SK-N-SH treated with all-trans-retinoic acid at 6 μM for 48 hours (cell line): Measurements from ENCODE around the gene SHOX.

Source experiments
- ATAC-seq: fragments of 200-7000 bp; cut with Tn5 transposase; 3 replicates; pipeline ENCODE4 v1.9.1; 2020; ENCODE audit warnings: mild to moderate bottlenecking, moderate library complexity
- ARNTL ChIP-seq: fragments of 450-650 bp; formaldehyde crosslinking; IDR thresholded peaks from 2 replicates; pipeline ENCODE4 v1.5.0; 2020; ENCODE audit warnings: low read depth, mild to moderate bottlenecking, moderate library complexity, borderline replicate concordance
- BACH2 ChIP-seq: fragments of 250-450 bp; sonication (Bioruptor Pico); IDR thresholded peaks from 2 replicates; pipeline ENCODE4 v1.9.0; 2021; ENCODE audit warnings: mild to moderate bottlenecking, borderline replicate concordance
- CREB5 ChIP-seq: fragments of 250-450 bp; sonication (Bioruptor Pico); IDR thresholded peaks from 2 replicates; pipeline ENCODE4 v1.5.1; 2020; ENCODE audit warnings: low read depth, mild to moderate bottlenecking, moderate library complexity
- CSDC2 ChIP-seq: fragments of 250-450 bp; sonication (Bioruptor Pico); IDR thresholded peaks from 2 replicates; pipeline ENCODE4 v1.5.0; 2020; ENCODE audit warnings: mild to moderate bottlenecking, moderate library complexity
- CSRNP3 ChIP-seq: fragments of 250-450 bp; sonication (Bioruptor Pico); IDR thresholded peaks from 2 replicates; pipeline ENCODE4 v1.5.1; 2021; ENCODE audit warnings: mild to moderate bottlenecking, moderate library complexity
- GLIS3 ChIP-seq: fragments of 250-450 bp; sonication (Bioruptor Pico); IDR thresholded peaks from 2 replicates; pipeline ENCODE4 v1.5.0; 2020; ENCODE audit warnings: mild to moderate bottlenecking, moderate library complexity
- ISL1 ChIP-seq: fragments of 250-450 bp; sonication (Bioruptor Pico); IDR thresholded peaks from 2 replicates; pipeline ENCODE4 v2.1.2; 2022; ENCODE audit warnings: mild to moderate bottlenecking, moderate library complexity
- PATZ1 ChIP-seq: fragments of 250-450 bp; sonication (Bioruptor Pico); IDR thresholded peaks from 2 replicates; pipeline ENCODE4 v1.8.0; 2020; ENCODE audit warnings: mild to moderate bottlenecking, moderate library complexity, borderline replicate concordance
- PPARA ChIP-seq: fragments of 250-450 bp; sonication (Bioruptor Pico); IDR thresholded peaks from 2 replicates; pipeline ENCODE4 v1.5.0; 2020; ENCODE audit warnings: mild to moderate bottlenecking, borderline replicate concordance
- RARB ChIP-seq: fragments of 250-450 bp; sonication (Bioruptor Pico); IDR thresholded peaks from 2 replicates; pipeline ENCODE4 v1.8.0; 2021; ENCODE audit warnings: mild to moderate bottlenecking, moderate library complexity
- SNAI2 ChIP-seq: fragments of 250-450 bp; sonication (Bioruptor Pico); IDR thresholded peaks from 2 replicates; pipeline ENCODE4 v1.5.0; 2020; ENCODE audit warnings: mild to moderate bottlenecking, moderate library complexity
- TCF4 ChIP-seq: fragments of 250-450 bp; sonication (Bioruptor Pico); IDR thresholded peaks from 2 replicates; pipeline ENCODE4 v1.8.0; 2021; ENCODE audit warnings: mild to moderate bottlenecking, moderate library complexity, borderline replicate concordance
- TOX ChIP-seq: fragments of 250-450 bp; sonication (Bioruptor Pico); IDR thresholded peaks from 2 replicates; pipeline ENCODE4 v1.8.0; 2021; ENCODE audit warnings: mild to moderate bottlenecking, moderate library complexity, borderline replicate concordance
- TSHZ2 ChIP-seq: fragments of 250-450 bp; sonication (Bioruptor Pico); IDR thresholded peaks from 2 replicates; pipeline ENCODE4 v1.5.0; 2020; ENCODE audit warnings: mild to moderate bottlenecking, moderate library complexity
- ZC3H10 ChIP-seq: fragments of 250-450 bp; sonication (Bioruptor Pico); IDR thresholded peaks from 2 replicates; pipeline ENCODE4 v1.5.1; 2021; ENCODE audit warnings: mild to moderate bottlenecking, moderate library complexity
- ZFP3 ChIP-seq: fragments of 250-450 bp; sonication (Bioruptor Pico); IDR thresholded peaks from 2 replicates; pipeline ENCODE4 v1.5.0; 2020; ENCODE audit warnings: mild to moderate bottlenecking, moderate library complexity
- ZFP30 ChIP-seq: fragments of 450-650 bp; formaldehyde crosslinking; IDR thresholded peaks from 2 replicates; pipeline ENCODE4 v1.5.0; 2022; ENCODE audit warnings: mild to moderate bottlenecking, moderate library complexity
- ZNF565 ChIP-seq: fragments of 450-650 bp; formaldehyde crosslinking; conservative IDR thresholded peaks from 2 replicates; pipeline ENCODE4 v1.5.0; 2020; ENCODE audit warnings: low read depth, mild to moderate bottlenecking, moderate library complexity
- ZNF70 ChIP-seq: fragments of 450-650 bp; formaldehyde crosslinking; IDR thresholded peaks from 2 replicates; pipeline ENCODE4 v1.5.0; 2020; ENCODE audit warnings: mild to moderate bottlenecking, moderate library complexity

SHOX gene

GRCh38 chrX:618761-619450 is 11.7 kb upstream of the SHOX start (continued):
- no peak for TF ChIP-seq PPARA (CRISPR knock-in tag)

GRCh38 chrX:619451-619811 is 11.2 kb upstream of the SHOX start:
- no peak for TF ChIP-seq SNAI2 (CRISPR knock-in tag)
- TF ChIP-seq ZNF70 (CRISPR knock-in tag): no peak
- TF ChIP-seq RARB (CRISPR knock-in tag): no peak
- TF ChIP-seq CSRNP3 (CRISPR knock-in tag): no peak
- no peak for TF ChIP-seq ARNTL (CRISPR knock-in tag)
- TF ChIP-seq CSDC2 (CRISPR knock-in tag): no peak
- no peak for TF ChIP-seq ZFP3 (CRISPR knock-in tag)
- no peak for TF ChIP-seq PATZ1 (CRISPR knock-in tag)
- no peak for TF ChIP-seq TSHZ2 (CRISPR knock-in tag)
- no peak for ATAC-seq

GRCh38 chrX:619812-620531 is 10.6 kb upstream of the SHOX start:
- TF ChIP-seq RARB (CRISPR knock-in tag): no peak
- TF ChIP-seq ARNTL (CRISPR knock-in tag): no peak
- no peak for TF ChIP-seq PATZ1 (CRISPR knock-in tag)
- TF ChIP-seq ZFP30 (CRISPR knock-in tag): no peak
- TF ChIP-seq BACH2: no peak
- TF ChIP-seq TCF4 (CRISPR knock-in tag): no peak
- TF ChIP-seq CREB5 (CRISPR knock-in tag): no peak
- no peak for TF ChIP-seq TOX (CRISPR knock-in tag)
- no peak for TF ChIP-seq GLIS3 (CRISPR knock-in tag)
- TF ChIP-seq CSDC2 (CRISPR knock-in tag): no peak
- no peak for TF ChIP-seq ZC3H10 (CRISPR knock-in tag)
- TF ChIP-seq SNAI2 (CRISPR knock-in tag): no peak
- no peak for TF ChIP-seq PPARA (CRISPR knock-in tag)
- no peak for TF ChIP-seq CSRNP3 (CRISPR knock-in tag)
- no peak for TF ChIP-seq ZFP3 (CRISPR knock-in tag)
- TF ChIP-seq ZNF565 (CRISPR knock-in tag): no peak
- no peak for TF ChIP-seq ISL1 (CRISPR knock-in tag)
- ATAC-seq: no peak
